Activated CD4-positive, alpha-beta T cell treated with anti-CD3 and anti-CD28 coated beads, Interleukin-10, Interleukin-2, amounts not matched to agents 100 ng/mL and 50 ng/mL, durations not matched to agents 16 hours and 8 hours (primary cell): ENCODE data around the gene ESYT1.

Experiments used
- DNase-seq: peaks from one replicate; pipeline ENCODE4 v3.0.0-alpha.2; 2020

Gene ESYT1

GRCh38 chr12:56103823-56104108 lies 24.3 kb upstream of the ESYT1 start:
- DNase-seq, result no peak

GRCh38 chr12:56104109-56104814 lies 23.8 kb upstream of the ESYT1 start, which contains the start of gene PA2G4:
PA2G4 (plus strand) TSS chr12:56104559; CDS start chr12:56104738, 179 bp downstream.
- DNase-seq, result peak; percentile 100

GRCh38 chr12:56104815-56105608 lies 23.1 kb upstream of the ESYT1 start:
- DNase-seq, result peak; percentile 56

- DNase-seq, result no peak
Measured at GRCh38 chr12:56105609-56105902, 22.5 kb upstream of the ESYT1 start.

- no peak for DNase-seq
Measured at GRCh38 chr12:56107242-56107641, 20.8 kb upstream of the ESYT1 start.

- no peak for DNase-seq
Measured at GRCh38 chr12:56110571-56110970, 17.5 kb upstream of the ESYT1 start.

GRCh38 chr12:56114084-56114483 lies 14.0 kb upstream of the ESYT1 start:
- no peak for DNase-seq

- no peak for DNase-seq
Measured at GRCh38 chr12:56115329-56115728, 12.7 kb upstream of the ESYT1 start.

GRCh38 chr12:56116267-56117081 lies 11.6 kb upstream of the ESYT1 start, which contains the start of gene RPL41:
RPL41 (plus strand) TSS chr12:56116633.
- peak; percentile 95 for DNase-seq

GRCh38 chr12:56117082-56117706 lies 10.9 kb upstream of the ESYT1 start:
- peak; percentile 28 for DNase-seq

- peak; percentile 100 for DNase-seq
Measured at GRCh38 chr12:56117778-56118687, 10.0 kb upstream of the ESYT1 start, which contains the start of gene ZC3H10. ZC3H10 (plus strand) TSS chr12:56118266; CDS start chr12:56120563, 2,297 bp downstream.

- no peak for DNase-seq
Measured at GRCh38 chr12:56118688-56119357, 9.2 kb upstream of the ESYT1 start.

- DNase-seq, result peak; percentile 82
Measured at GRCh38 chr12:56119361-56119796, 8.7 kb upstream of the ESYT1 start.

- no peak for DNase-seq
Measured at GRCh38 chr12:56120158-56120846, 7.8 kb upstream of the ESYT1 start.

GRCh38 chr12:56121204-56121870 lies 6.7 kb upstream of the ESYT1 start:
- DNase-seq, result no peak

GRCh38 chr12:56122637-56123036 lies 5.4 kb upstream of the ESYT1 start:
- DNase-seq, result no peak

- DNase-seq, result no peak
Measured at GRCh38 chr12:56124133-56124532, 3.9 kb upstream of the ESYT1 start.

GRCh38 chr12:56126732-56127239 lies 1.3 kb upstream of the ESYT1 start:
- peak; percentile 14 for DNase-seq

GRCh38 chr12:56127485-56127887 lies 581 bp upstream of the ESYT1 start:
- DNase-seq, result no peak

GRCh38 chr12:56128670-56129205 lies 671 bp downstream of the ESYT1 start:
- DNase-seq, result no peak
